Activated CD4-positive, alpha-beta T cell treated with anti-CD3 and anti-CD28 coated beads, Interleukin-2, amount 50 U/mL, for 16 hours (primary cell): ENCODE measurements around the gene PIAS3.

Source experiments
- DNase-seq: peaks from one replicate; pipeline ENCODE4 v3.0.0-alpha.2; 2020

The PIAS3 gene

DNA sequence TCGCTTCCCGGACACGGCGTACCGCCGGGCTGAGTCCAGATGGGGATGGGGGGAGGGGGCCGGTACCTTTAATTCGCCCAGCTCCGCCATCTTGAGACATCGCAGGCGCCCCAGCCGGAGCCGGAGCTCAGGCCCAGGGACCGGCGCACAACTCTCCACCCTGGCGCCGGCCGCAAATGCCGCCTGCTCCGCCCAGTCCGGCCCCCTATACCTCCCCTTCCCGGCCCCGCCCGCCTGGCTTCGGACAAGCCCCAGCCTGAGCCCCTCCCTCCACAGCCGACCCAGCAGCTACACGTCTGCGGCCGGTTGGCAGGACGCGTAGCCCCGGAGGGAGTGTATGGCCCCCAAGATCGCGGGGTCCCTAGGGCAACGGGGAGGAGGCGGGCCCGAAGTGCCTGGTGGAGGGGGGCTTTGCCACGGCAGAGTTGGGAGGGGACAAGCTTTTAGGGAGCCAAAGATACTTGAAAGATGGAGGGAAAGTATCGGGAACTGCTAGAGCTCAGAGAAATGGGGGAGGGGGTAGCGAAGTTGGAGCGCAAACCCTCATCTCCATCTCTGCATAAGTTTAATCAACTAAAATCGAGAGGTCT is at the start of gene PIAS3:
PIAS3 (minus strand) TSS at position 181 of the 590 bp plus-strand sequence; CDS start at position 90, 91 bp downstream.
- DNase-seq = peak; percentile 93

DNA sequence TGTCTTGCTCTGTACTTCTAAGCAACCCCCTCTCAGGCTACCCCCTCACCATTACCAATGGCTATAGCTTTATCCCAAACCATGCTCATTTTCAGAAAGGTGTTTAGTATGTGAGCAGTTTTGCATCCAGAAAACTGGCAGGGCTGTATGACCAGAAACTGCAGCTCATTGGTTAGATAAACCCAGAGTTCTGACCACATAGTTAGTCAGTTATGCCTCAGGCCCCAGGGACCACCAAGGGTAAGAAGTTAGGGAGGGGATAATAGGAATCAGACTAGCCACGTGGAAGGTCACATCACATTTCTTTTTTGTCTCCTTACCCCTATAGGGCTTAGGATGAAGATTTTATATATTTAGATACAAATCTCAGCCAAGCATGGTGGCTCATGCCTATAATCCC is 49.8 kb upstream of the PIAS3 start:
- DNase-seq = no peak

DNA sequence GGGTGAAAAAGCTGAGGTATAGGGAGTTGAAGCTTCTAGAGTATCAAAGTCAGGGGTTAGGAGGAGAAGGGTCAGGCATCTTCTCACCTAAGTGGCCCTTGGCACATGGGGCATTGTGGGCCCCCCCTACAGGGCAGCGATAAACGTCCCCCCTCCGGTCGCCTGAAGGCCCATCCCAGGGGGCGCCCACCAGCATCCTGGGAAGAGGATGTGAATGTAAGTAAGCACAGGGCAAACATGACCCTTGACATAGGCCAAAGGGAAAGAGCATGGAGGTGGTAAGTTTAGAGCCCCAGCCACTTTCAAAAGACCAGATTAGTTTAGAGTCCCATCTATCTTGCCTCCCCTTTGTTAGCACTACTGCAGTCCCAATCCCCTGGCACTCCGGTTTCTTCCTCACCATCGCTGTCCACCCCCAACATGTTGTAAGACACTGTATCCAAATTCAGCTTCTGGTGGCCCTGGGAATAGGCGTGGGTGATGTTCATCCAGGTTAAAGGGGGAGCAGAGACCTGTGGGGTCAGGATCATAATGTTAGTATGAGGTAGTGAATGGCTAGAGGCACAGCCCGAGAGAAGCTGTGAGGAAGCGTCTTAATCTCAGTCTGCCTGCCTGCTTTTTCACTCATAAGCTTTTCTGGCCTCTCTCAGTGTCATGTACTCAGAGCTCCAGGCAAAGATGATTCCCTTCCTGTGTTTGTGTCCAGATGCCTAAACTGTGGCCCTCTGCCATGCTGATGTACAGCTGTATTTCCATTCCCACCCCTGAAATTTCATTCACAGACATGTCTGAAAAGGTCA is 48.3 kb upstream of the PIAS3 start:
- no peak for DNase-seq

DNA sequence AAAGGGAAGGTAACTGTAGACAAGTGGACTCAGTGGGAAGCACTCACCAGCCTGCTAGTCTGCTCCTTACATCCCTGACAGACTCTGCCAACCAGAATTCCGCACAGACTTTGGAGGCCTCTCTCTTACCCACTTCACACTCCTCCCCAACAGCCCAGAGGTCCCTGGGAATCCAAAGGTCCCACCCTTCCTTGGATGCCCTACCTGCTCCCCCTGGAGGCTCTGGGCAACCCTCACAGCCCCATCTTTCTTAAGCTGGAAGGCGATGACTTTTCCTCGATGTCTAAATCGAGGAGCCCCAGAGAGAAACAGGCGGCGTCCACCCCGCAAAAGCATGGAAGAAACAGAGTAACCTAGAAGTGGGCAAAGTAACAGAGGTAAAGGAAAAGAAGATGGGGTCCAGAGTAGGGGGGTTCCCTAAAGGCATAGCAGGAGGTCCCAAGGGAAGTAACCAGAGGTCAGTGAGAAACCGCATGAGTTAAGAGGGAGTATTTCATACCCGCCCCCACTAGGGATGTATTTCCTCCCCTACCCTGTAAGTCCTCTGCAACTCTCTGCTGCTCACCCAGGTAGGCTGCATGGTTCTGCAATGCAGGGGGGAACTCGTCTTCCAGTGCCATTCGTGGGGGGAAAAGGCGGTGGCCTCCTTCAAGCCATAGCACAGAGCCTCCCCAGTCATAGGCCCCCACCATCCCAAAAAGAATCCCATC is 42.6 kb upstream of the PIAS3 start:
- DNase-seq = no peak

DNA sequence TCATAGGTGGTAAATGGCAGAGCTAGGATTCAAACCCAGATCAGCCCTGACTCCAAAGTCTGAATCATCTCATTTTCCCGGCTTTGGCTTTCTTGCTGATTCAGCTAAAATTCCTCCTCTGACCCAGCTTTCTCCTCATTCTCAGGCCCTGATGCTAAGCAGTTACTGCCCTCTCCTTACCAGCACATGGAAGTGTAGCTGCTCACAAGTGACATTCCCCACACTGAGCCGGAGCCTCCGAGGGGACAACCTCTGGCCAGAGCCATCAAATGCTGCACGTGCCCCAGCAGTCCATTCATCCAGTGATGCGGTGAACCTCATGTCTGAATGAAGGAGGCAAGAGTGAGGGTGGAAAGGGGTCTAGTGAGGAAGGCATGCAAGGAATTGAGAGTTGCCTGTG is 39.9 kb upstream of the PIAS3 start:
- no peak for DNase-seq

DNA sequence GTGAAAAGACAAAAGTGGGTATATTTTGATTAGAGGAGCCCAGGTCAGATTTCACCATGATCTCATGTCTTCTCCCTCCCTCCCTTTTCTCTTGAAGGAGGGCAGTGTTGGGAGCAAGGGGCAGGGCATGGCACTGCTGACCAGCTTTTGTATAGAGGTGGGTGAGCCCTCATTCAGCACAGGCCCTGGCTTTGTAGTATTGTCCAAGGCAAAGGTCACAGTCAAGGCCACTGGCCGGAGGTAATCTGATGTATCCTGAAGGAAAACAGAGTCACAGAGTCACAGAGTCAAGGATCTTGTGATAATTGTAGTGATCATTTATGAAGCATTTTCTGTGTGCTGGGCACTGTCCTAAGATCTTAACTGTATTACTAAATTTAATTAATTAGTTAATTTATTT is 39.1 kb upstream of the PIAS3 start:
- DNase-seq = no peak

DNA sequence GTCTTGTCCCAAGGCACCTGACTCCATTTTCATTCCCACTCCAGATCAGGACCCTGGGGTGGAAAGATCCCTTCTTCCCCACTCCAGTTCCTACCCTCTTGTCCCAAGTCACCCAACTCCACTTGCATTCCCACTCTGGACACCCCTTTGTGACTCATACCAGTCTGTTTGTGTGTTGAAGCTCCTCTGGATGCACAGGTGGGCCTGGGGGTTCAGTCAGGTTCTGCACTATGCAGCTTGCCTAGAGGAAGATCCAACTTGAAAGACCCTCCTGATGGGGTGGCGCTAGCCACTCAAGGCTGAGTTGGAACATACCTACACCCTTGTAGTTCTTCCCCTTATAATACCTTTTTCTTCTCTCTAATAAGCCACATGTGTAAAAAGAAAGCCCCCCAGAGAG is 36.6 kb upstream of the PIAS3 start:
- no peak for DNase-seq

DNA sequence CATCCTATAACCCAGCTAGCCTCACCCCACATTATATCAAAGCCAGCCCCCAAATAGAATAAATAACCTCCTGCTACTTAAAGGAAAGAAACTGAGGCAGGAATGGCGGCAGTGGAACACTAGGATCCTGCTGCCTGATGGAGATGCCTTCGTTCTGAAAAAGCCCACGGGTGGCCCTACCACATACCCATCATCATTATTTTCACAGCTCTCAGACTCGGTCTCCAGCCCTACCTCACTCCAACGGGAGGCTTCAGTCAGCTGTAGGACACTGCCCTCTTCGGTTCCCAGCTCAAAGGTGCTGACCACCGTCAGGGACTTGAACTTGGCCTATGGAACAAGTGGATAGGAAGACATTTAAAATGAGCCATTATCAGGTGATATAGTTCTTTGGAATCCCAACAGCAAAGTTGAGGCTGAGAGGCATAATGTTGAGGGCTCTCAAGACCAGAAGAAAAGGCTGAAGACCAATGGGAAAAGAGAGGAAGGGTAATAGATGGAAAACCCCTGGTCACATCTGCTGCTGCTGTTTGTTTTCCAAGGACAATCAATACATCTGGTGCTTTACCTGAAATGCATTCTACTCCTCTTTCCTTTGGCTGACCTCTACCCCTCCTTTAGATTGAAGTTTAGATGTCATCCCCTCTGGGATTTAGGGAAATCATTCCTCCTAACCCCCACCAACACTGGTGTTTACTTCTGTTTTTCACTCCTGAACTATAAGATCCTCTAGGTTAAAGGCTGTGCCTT is 34.6 kb upstream of the PIAS3 start:
- no peak for DNase-seq

DNA sequence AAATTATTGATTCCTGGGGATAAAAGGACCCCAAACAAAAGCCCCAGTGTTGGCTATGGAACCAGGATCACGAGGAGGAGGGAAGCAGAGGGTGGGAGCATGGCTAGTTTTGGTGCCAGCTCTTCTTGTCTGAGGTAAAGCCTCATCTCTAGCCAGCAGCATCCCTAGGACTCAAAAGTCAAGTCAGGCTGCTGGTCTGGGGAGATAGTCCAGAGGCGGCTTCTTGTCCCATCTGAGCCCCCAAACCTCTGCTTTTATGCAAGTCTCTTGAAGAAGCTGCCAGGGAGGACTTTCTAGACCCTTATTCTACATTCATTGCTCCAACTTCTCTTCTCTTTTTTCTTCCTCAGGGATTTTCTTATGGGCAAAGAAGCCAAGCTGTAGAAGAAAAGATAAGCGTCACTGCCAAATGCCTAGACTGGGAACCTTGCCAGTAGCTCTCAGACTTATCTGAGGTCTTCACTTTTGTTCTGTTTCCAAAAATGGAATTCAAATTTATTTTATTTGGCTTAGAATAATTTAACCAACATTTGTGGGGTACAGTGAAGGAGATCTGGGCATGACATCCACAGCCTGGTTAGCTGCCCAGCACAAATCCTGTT is 33.7 kb upstream of the PIAS3 start:
- DNase-seq = no peak

DNA sequence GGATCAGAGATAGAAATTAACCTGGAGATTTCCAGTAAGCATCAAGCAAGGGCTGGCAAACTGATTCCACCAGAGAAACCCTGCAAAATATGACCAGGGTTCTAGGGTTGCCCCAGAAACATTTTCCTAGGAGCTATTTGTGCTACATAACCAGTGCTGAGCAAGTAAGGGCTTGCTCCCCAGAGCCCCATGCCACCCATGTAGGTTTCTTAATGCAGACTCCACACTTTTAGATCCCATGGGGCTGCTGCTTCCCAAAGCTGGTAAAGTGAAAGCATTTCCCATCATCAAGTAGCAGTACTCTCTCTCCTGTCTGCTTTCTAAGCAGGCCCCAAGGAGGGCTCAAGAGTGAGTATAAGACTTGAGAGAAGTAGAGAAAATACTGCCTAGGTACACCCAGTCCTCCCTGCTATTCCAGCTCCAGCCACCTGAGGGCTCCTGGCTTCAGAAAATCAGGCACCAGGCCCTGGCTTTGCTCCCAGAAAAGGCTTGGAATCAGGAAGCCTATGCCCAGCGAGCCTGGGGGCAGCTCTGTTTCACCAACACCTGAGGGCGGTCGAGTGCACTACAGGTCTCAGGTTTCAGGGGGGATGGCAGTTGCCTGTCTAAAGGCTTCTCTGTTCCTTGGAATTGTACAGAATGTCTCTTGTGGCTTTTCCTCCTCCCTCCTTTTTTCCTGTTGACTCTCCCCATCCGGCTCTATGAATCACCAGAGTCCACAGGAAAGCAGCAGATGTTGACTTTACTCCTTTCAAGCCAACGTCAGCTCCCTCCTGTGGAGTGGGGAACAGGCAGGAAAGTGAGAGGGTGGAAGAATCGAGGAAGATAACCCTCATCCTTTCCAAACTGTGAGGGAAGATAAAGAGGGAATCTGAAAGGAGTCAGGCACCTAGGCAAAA is 33.0 kb upstream of the PIAS3 start:
- DNase-seq = peak; percentile 39

DNA sequence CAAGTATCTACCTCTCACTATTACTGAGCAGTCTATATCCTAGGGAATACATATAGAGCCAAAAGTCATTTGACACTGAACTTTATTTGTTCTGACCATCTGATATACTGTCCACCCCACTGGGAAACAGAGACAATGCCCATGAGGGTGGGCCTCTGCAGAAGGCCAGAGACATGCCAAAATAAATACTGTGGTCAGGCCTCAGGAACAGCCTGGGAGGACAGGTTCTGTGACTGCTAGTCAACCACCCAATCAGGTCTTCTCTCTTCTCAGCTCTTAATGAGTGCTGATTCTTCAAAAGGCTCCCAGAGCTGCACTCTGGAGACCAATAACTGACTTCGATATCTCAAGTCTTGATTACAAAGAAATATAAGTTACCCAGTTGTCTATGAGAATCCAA is 32.3 kb upstream of the PIAS3 start:
- no peak for DNase-seq

DNA sequence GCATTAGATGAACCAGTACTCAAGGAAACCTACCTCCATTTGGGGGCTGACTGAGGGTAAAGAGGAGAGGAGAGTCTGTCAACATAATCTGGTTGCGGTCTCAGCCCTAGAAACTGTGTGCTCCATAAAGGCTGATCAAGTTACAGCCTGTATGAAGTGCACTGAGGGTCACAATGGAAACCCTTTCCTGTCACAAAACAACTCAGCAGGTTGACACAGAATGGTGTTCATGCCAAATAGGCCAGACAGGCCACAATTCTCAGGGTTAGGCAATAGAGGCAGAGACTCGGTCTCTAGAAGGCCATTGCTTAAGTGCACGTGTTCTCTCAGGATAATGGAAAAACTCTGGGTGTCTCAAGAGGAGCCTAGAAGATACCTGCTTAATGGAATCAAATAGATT is 30.8 kb upstream of the PIAS3 start:
- DNase-seq = no peak

DNA sequence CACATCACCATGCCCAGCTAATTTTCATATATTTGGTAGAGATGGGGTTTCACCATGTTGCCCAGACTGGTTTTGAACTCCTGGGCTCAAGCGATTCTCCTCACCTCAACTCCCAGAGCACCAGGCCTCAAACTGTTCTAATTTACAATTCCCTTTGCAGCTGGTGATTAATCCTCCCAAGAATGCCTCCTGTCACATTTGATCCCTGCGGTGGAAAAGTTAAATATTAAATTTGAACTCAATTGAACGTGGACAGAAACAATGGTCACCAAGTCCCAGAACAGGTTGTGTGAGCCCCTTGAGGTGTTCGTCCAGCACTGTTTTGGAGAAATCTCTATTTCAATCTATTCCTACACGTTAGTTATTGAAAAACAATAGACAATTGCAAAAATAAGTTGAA is 28.8 kb upstream of the PIAS3 start:
- DNase-seq = no peak

DNA sequence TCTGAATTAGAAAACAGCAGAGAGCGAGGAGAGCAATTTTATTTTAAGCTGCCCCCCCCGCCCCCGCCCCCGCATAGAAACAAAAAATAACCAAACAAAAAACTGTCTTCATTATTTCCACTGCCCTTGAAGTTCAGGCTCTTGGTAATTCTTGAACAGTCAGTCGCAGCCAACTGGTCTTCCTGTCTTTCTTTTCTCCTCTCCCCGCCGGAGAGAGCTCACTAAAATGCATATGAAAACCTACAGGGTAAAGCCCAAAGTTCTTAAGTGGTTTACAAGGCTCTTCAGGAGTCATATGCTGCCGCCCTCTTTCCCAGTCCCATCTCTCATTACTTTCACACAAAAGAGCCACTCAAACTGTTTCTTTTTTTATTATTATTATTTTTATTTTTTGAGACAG is 27.9 kb upstream of the PIAS3 start:
- no peak for DNase-seq

DNA sequence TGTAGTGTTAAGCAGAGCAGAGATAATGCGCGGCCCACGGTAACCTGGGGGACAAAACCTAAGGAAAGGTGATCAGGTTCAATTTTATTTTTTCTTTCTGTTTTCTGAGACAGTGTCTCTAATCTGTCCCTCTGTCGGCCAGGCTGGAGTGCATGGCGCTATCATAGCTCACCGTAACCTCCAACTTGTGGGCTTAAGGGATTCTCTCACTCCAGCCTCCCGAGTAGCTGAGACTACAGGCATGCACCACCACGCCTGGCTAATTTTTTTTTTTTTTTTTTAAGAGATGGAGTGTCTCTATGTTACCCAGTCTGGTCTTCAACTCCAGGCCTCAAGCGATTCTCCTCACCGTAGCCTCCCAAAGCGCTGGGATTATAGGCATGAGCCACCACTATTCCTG is 27.5 kb upstream of the PIAS3 start:
- DNase-seq = no peak

DNA sequence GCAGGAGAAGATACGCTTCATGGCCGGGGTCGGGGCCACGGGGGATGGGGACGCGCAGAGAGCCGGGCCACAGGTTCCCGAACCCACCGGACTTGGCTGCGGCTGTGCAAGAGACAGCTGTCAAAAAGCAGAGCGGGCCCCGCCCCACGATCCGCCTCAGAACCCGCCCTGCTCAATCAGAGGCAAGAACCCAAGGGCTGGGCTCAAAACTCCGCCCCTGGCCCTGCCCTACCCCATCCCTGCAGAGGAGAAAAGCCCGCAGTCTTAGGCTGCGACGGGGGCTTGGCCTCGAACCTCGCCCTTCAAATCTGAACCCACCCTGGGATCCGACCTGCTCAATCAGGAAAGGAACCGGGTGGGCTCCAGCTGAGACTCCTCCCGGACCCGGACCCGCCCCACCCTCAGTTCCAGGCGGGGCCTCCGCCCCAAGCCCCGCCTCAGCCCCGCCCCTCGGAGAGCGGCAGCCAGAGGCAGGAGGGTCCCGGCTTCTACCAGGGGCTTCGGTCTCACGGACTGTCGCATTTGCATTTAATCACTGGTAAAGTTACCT is 26.9 kb upstream of the PIAS3 start, which contains the start of gene ANKRD35:
ANKRD35 (minus strand) TSS at position 129 of the 550 bp plus-strand sequence; CDS start at position 21, 108 bp downstream.
- peak; percentile 75 for DNase-seq

DNA sequence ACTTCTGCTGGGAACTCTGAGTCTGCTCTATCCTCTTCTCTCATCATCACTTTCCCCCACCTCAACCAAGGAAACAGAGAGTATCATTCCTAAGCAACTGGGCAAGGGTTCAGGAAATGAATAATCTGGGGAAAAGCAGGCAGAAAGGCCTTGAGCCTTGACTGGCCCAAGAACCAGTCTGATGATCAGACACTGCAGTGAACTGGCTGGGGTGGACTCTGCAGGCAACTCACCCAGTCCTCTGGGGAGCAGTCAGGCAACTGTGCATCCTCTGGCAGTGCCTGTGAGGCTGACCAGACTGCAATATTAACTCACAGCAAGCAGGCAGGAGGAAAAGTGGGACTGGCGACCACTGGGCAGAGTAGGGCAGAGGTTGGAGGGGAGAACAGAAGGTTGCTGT is 25.8 kb upstream of the PIAS3 start:
- DNase-seq = no peak

DNA sequence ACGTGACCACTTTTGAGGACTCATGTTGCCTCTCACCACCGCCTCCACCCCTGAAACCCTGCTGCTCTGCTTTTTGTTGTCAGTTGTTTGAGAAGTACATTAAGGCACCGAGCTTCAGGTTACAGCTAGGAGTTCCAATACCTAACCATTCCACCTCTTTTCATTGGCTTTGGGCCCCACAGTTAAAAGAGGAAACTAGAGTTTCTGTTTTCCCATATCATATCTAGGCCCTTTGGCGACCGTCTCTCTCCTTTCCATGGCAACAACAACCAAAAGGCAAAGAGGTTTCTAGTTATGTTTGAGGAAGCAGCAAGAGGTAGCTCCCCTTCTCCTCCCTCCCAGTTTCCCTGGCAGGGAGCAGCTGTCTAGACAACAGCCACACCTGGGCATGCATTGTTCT is 20.9 kb upstream of the PIAS3 start:
- DNase-seq = no peak

DNA sequence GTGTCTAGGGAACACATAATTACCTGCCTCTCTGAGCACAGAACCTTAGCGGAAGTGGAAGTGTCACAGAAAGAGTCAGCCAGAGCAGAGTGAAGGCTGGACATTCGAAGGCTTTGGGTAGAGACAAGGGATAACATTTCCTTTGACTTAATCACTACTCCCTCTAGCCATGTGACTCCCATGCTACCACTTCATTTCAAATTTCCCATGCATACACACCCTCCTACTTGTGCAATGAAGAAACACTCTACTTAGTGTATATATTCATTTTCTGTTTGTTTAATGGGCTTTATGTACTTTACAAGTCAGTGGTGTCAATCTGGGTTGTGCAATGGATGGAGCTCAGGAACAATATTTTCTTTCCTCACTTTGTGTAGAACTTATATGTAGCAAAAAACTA is 19.8 kb upstream of the PIAS3 start:
- no peak for DNase-seq

DNA sequence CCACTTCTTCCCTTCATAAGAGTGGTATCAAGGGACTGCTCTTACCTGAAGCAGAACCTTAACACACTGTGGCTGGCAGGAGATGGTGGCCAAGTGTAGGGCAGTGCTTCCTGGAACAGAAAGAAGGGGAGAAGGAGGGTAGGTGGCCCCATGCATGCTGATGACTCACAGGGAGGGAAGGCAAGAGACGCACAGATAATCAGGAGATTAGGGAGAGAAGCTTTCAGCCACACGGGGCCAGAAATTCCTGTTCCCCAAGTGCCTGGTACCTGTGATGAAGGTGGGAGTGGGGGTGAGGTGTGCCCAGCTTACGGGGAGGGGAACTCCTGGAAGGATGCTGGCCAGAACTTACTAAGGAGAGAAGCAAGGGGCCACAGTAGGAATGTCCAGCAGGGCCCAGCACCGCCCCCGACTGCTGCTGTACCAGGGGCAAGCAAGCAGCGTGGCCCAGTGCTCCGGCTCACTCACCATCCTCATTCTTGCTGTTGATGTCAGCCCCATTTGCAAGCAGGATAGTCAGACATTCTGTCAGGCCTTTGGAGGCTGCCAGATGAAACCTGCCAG is 19.1 kb upstream of the PIAS3 start:
- DNase-seq = no peak

DNA sequence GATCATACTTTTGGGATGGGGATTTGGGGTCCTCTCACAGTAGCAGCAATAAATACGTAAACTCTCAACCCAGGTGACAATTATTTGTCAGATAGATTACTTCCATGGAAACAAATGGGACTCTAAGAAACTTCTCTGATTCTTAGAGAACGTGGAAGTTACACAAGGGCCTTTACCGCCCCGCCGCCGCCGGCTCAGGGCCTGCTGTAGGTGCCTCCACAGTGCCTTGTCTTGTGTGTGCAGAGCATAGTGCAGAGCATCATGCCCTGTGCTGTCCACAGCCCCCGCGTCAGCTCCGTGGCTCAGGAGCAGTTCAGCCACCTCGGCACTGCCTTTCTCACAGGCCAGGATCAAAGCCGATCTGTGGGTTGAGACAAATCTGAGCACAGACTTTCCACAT is 15.8 kb upstream of the PIAS3 start:
- no peak for DNase-seq
